NCI-H748 (cell line): ENCODE data around the gene ISL2.

Source experiments
- DNase-seq: peaks from one replicate; lab custom pipeline; 2025; ENCODE audit not compliant: unreplicated experiment; lab: John Stamatoyannopoulos, UW

The ISL2 gene

DNA sequence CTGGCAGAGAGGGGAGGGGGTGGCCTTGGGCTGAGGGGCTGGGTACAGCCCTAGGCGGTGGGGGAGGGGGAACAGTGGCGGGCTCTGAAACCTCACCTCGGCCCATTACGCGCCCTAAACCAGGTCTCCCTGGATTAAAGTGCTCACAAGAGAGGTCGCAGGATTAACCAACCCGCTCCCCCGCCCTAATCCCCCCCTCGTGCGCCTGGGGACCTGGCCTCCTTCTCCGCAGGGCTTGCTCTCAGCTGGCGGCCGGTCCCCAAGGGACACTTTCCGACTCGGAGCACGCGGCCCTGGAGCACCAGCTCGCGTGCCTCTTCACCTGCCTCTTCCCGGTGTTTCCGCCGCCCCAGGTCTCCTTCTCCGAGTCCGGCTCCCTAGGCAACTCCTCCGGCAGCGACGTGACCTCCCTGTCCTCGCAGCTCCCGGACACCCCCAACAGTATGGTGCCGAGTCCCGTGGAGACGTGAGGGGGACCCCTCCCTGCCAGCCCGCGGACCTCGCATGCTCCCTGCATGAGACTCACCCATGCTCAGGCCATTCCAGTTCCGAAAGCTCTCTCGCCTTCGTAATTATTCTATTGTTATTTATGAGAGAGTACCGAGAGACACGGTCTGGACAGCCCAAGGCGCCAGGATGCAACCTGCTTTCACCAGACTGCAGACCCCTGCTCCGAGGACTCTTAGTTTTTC lies 4.9 kb downstream of the ISL2 start:
- peak; percentile 37 for DNase-seq

DNA sequence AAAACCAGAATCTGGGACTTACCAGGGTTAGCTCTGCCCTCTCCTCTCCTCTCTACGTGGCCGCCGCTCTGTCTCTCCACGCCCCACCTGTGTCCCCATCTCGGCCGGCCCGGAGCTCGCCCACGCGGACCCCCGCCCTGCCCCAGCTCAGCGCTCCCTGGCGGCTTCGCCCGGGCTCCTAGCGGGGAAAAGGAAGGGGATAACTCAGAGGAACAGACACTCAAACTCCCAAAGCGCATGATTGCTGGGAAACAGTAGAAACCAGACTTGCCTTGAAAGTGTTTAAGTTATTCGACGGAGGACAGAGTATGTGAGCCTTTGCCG lies 5.4 kb downstream of the ISL2 start:
- DNase-seq = no peak

DNA sequence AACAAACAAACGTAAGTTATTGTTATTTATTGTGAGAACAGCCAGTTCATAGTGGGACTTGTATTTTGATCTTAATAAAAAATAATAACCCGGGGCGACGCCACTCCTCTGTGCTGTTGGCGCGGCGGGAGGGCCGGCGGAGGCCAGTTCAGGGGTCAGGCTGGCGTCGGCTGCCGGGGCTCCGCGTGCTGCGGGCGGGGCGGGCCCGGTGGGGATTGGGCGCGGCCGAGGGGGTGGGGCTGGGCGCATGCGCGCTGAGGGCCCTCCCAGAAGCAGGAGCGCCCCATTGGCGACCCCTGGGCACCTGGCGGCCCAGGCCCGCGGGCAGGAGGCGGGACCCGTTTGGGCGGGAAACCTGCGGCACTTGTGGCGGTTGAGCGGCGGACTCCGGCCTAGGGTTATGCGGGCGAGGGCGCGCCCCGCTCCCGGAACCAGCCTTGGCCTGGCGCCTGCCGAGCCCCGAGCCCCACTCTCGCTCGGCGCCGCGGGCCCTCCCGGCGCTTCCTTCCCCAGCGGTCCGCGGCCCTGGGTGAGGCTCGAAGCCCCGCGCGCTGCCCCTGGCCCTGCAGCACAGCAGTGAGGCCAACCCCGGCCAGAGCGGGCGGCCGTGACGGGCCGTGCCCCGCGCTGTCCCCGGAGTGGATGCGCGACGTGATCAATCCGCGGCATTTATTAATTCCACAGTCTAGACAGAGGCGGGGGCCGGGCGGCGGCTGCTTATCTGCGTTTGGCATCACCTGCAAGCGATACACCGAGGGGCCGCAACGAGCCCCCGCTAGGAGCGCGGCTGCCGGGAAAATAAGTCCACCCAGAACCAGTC lies 6.0 kb downstream of the ISL2 start:
- no peak for DNase-seq

DNA sequence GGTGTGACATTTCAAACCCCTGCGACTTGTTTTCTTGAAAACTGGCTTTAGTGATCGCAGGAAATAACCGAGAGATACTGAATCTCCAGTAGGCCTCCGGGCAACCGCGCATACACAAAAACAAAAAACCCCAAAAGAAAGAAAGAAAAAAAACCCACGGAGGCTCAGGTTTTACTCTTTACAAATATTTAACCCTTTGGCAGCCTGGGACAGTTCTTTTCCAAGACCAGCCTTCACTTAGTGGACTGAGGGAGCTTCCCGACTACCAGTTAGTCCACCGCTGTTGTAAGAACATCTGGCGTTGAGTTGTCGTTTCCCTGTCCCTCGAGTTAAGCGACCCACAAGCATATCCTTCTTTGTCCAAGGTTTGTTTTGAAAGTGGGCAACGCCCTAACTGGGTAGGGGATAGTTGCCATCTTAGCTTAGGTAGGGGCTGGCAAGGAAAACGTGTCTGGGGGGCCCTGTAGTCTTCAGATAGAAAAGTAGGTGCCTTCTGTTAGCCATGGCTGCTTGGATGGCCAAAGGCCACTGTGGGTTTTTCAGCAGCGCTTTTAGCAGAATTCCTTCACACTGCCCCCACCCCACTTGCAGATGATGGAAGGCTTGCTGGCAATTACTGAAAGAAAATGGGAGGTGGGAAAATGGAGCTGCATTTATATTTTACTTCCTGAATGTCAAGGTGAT lies 6.9 kb downstream of the ISL2 start:
- no peak for DNase-seq

DNA sequence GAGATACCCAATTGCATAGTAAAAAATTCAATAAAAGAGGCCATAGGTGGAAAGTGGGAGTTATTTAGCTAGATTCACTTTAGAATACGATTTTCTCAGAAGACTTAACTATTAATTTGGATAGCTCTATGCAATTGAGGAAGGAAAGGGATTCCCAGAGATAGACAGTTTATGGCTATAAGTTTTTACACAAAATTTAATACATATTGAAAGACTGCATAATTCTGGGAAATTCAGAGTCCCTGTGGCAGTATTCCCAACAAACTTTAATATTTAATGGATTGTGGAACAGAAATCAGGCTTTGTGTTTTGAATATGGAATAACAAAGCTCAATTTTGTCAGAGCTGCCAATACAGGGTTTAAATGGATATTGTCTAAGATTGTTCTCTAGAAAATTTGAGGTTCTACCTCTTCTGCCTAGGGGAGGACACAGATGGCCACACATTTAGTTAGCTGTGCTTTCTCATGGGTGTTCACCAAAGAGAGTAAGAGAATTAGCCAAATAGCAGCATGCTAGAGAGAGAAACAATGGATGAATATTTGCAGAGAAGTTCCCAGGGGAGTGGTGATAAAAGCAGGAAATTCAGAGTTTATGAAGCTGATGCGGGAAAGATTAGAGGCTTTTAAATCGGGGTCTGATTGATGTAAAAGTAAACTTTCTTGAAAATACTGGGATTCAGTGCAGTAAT lies 8.5 kb downstream of the ISL2 start:
- no peak for DNase-seq

DNA sequence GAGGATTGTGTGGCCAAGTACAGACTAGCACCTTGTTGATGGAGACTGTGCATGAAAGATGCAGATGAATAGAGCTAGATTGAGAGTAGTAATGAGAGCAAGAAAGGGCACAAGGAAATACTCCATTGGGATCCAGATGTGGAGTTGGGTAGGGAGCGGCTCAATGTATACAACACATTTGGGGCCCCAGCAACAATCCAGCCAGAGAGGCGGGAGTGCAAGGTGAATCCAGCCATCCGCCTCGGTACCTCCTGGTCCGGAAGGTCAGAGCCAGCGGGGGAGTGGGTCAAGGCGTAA lies 9.0 kb downstream of the ISL2 start:
- DNase-seq = no peak

DNA sequence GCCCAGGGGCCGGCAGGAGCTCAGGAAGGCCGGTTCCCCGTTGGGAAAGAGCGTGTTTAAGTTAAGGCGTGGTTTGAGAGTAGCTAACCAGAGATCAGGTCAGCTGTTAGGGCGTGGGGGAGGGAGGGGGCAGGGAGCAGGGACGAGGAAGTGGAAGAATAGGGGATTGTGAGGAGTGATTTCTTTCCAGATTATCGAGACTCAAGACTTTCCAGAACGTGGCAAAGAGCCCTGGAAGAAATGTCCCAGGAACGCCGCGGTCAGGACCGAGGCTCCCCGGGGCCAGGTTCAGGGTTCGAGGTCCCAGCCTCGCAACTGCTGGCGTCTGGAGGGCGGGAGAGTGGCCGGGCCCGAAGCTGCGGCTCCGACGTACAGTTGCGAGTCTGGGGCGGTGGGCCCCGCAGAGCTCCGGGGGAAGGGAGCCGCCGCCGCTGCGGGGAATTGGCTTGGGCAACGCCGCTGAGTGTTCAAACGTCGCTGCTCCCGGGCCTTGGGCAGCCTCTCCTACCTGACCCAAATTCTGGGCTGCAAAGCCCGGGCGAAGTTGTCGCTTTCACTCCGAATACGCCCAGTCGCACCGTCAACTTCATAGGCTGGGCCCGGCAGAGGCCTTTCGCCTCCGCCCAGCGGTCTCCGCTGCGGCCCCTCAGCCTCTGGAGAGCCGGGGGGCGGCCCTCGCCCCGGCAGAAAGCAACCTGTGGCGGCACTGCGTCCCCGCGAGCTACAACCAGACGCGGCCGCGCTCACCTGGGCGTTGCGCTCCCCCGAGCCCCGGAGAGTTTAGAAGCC lies 9.5 kb downstream of the ISL2 start:
- DNase-seq = peak; percentile 12

DNA sequence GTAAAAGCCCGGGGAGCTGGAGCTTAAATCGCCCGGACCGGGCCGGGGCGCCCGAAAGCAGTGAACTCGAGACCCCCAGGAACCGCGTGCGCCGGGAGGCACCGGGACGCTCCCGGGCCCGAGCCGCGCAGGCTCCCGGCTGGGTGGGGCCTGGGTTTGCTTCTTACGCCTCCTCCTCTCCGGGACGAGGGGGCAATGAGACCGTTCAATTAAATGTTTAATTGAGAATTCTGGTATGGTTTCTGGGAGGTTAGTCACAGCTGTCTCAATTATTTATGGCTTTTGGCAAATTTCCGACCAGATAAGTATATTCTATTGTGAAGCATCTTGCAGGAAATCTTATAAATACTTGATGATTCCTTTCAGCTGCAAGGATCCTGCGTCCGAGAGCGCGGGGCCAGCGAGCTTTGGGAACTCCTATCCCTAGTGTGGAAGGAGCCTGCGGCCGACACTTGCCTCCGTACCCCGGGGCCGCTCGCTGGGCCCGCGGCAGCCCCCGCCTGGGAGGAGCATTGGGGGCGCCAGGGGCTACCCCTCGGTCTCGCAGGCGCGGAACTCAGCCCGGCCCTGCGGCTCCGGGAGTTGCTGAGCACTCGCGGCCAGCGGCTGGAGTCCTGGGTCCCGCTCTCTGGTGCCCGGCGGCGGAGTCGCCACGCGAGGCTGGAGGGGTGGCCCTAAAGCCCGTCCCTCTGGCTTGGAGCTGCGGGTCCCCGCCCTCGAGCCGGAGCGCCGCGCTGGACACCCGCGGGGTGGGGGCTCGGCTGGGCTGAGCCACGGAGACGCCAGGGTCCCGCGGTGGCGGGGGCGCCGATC lies 10.3 kb downstream of the ISL2 start:
- no peak for DNase-seq

DNA sequence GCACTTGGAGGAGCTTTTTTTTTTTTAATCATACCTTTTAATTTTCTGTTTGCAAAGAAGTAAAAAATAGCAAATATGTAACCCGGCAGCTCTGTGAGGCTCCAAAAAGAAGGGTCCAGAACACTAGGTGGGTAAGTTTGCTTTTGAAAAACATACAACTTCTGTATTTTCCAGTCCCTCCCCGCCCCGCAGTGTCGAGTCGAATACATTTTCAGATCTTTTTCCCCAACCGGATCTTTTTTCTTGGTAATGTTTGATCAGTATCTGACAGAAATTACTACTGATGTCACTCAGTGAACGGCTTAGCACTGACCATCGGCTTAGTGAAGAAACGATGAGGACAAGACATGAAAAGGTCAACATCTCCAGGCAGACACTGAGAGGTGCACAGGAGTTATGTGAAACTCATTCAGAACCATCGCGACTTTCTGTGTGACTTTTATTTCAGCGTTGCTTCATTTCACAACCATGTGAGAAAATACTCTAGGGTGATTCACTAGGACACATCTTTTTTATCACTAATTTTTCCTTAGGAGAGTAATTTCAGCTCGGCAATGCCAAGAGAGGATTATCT lies 11.0 kb downstream of the ISL2 start:
- no peak for DNase-seq

DNA sequence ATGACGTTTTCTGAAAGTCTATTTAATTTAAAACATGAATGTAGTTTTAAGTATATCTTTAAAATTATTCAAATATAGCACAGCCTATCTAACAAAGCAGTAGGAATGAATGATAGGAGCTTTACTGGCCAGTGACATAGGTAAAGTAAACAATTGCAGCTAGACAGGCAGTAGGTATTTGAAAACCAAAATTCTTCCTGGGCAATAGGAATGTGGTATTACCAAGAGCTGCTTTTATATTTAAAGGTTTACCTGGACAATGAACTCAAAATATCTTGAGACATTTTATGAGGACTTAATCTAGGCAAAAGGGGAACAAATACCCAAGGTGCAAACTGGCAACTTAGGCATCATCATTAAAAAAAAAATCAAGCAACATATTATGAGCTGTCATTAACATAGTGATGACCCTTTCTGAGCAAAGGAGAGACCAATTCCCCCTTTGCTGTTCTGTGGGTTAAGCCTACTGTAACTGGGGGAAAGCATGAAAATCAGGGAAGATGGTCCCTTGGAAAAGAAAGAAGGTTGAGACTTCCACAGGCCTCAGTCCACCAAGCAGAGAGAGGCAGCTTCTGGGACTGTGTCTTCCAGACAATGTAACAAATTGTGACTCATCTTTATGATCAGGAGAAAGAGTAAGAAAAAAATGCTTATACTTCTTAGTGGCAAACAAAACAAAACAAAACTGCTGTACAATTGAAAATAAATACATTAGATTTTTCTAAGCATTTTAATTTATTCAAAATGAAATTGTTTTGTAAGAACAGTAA lies 12.9 kb downstream of the ISL2 start:
- no peak for DNase-seq

DNA sequence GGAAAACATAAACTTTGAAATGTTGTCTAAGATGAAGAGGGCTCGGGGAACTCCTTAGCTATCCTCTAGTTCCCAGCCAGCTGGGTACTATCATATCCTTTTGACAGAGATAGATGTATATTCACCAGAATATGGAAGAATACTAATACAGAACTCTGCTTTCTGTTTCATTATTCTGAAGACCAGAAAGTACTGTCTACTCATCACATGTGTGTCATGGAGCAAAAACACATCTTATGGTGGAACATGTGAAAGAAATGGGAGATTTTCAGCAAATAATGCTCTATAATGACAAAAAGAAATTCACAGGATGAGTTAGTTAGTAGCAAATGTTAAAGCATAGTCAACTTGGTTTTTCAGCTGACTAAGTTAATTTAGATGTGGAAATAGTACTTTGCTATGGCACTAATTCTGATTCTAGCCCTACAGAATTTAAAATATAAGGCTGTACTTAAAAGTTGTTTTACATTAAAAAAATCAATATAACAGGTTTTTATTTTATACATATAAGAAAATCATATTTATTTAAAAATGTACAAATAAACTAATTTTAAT lies 16.5 kb downstream of the ISL2 start:
- no peak for DNase-seq

DNA sequence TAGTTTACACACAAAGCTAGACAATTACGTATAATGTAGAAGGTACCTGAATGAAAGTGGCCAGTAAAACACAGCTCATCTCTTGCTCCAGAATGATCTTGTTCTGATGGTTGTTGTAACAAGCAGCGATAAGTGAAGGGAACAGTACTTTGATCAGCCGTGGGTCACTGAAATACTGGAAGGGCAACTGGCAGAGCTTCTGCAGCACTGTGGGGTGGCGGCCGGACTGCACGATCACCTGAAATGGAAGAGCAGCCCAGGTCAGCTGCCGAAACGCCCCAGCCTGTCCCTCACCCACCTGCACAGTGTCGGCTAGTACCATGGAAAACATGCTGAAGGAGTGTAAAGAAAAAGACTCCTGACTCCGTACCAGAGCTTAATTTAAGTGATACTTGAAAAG lies 17.3 kb downstream of the ISL2 start:
- no peak for DNase-seq

DNA sequence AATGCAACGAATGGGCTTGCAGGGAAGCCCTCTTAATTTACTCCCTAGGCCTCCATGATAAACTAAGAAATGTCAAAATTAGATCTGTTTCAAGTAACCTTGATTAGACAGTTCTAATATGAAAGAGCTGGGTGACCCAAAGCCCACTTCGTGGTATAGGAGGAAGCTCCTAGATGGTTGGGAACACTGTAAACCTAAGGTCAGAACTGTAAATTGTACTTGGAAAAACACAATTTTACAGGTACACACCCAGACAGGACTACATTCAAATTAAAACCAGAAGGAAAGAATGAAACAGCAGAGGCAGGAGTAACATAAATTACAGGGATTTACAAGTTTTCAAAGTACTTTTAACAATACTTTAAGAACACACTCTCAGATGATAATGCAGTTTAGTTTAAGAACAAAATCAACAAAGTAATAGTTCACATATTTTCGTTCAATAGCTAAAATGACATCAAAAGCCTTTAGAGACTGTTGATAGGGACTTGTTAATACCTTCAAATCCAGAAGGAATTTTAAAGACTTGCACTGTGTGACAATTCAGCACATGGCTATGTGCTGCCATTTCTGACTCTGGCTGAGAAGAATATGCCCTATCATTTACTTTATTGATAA lies 18.4 kb downstream of the ISL2 start:
- no peak for DNase-seq

DNA sequence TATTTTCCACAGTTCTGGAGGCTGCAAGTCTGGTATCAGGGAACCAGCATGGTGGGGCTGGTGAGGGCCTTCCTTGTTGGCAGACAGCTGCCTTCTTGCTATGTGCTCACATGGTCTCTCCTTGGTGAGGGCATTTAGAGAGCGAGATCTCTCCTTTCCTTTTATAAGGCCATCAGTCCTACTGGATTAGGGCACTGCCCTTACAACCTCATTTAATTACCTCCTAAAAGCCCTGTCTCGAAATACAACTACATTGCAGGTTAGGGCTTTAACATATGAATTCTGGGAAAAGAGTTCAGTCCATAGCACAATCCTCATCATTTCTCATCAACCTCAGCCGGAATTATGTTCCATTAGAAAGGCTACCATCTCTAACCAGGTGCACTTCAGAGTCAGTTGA lies 21.9 kb downstream of the ISL2 start:
- no peak for DNase-seq

DNA sequence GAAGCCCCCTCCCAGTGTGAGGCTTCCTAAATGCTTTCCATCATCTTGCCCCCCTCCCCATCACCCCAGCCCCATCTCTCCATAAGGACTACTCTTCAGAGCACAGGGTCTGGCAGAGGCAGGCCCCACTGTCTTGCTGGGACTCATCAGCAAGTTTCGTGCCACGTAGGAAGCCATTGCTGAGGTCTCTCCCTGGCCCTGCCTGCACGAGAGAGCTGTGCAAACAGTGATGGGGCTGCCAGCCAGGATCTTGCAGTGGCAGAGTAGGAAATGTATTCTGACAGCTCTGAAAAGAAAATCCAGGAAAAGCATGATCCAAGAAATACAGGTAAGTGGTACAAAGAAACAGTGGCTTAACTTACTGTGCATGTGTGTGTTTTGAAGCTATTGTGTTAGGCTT lies 22.6 kb downstream of the ISL2 start:
- no peak for DNase-seq

DNA sequence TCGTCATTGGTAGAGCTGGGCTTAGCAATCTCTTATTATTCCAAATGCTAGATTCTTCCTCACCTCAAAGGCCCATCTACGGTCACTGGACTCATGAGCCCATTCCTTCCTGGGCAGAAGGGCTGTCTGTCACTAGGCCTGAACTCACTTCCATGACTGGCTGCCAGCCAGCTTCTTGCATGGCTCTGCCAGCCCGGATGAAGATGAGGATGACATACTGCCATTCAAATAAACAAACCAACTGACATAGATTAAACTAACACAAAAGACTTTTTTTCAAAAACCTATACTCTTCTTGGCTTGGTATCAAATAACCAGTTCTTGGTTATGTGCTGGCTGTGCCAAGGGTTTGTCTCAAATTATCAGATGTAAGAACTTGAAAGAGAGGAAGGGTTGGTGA lies 23.8 kb downstream of the ISL2 start:
- DNase-seq = no peak

DNA sequence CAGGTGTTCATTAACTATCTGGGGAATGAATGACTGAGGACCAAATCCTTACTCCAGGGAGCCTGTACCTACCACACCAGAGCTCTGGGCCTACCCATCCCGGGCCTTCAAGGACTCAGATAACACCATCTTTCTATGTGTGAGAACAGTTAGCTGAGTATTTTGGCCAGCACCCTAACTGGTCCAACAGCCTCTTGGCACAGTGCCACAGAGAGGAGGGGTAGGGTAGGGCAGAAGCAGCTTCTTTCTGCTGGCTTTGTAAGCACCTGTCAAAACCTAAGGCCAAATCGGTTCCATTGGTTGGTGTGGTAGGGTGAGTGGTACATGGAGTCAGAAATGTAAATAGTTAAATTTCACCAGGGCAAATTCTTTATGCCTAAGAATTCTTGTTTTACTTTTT lies 26.7 kb downstream of the ISL2 start:
- DNase-seq = peak; percentile 8

DNA sequence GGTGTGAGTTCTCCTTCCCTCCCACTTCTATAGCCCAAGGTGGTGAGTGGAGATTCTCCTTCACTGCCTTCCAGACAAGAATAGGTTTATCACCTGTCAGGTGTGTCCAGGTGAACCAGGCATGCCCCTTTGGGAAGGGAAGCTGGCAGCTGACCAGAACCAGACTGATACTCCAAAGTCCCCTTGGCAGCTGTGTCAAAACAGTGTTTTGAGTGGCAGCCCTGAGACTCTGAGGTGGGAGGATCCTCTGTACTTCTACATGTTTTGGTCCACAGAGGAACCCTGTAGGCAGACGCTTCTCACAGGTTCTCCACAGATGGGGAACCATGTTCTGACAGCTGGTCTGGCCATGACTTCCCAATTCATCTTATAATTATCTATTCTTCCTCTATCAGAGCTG lies 30.1 kb downstream of the ISL2 start:
- DNase-seq = no peak
